Glomerular visceral epithelial cell (primary cell): ENCODE results near the gene TNRC18.

Experiments used
- DNase-seq: peaks from one replicate; pipeline ENCODE4 v3.0.0-alpha.2; 2016; ENCODE audit errors: extremely low spot score

TNRC18 gene

DNA sequence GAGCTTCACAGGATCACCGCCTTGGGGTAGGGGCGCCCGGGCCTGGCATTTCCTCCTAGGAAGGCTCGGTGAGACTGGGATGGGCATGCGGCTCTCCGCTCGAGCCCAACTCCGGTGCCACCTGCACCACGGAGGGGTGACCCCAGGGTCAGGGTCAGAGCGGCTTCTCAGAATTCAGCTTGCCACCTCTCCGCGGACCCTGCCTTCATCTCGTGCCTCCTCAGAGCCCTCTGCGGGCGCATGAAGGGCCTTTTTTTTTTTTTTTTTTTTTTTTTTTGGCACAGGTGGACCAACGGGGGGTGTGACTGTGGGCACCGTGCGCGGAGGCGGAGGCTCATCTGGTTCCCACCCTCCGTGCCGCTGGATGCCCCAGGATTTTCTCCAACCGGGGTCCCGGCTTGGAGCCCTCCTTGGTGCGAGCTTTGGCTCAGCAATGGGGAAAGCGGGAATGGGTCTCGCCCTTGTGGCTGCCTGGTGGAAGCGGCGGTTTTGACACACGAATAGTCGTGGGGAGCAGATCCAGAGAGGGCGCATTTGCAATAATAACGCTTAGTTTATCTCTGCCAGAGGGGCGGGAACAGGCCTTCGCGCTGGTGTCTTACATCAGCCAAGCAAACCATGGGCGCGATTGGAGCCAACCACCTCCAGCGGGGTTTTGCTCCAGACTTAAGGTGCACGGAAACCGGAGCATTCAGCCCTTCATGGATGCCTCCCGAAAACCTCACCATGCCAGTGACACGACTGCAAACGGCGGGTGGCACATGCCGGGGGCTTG is 5.0 kb upstream of the TNRC18 start:
- DNase-seq, result peak; percentile 70

GRCh38 chr7:5426226-5426475 is 2.5 kb upstream of the TNRC18 start:
- DNase-seq, result no peak

- peak; percentile 78 for DNase-seq
Measured at GRCh38 chr7:5425507-5426225, 2.0 kb upstream of the TNRC18 start.

DNA sequence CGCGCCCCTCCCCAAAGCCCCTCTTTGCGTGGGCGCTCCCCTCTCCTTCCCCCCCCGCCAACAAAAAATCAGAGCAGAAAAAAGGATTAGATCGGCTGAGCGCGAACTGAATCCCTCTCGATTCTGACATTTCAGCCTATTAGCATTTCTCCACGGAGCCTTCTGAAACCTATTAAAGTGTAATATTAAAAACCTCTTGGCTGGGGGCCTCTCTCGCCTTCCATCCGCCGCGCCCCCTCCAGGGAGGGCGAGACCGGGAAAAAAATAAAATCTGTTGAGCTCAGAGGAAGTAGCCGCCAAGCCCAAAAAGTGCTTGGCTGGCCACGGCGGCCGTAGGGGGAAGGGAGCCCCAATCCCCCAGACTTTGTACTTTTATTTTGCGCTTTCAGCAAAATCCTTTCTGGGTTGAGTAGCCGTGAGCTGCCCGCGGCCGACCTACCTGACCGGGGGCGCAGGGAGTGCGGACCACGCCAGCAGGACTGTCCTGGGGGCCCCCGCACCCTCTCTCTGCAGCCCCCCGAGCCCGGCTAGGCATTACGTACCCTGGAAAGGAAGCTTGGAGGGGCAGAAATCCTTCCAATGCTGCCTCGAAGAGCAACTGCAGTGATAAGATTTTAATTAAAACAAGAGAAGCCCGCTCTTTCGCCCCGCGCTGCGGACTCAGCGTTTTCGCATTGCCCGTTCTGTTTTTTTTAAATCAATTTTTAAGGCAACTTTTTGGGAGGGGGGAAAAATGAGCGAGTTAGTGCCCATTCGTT is 1.3 kb upstream of the TNRC18 start:
- DNase-seq, result peak; percentile 36

DNA sequence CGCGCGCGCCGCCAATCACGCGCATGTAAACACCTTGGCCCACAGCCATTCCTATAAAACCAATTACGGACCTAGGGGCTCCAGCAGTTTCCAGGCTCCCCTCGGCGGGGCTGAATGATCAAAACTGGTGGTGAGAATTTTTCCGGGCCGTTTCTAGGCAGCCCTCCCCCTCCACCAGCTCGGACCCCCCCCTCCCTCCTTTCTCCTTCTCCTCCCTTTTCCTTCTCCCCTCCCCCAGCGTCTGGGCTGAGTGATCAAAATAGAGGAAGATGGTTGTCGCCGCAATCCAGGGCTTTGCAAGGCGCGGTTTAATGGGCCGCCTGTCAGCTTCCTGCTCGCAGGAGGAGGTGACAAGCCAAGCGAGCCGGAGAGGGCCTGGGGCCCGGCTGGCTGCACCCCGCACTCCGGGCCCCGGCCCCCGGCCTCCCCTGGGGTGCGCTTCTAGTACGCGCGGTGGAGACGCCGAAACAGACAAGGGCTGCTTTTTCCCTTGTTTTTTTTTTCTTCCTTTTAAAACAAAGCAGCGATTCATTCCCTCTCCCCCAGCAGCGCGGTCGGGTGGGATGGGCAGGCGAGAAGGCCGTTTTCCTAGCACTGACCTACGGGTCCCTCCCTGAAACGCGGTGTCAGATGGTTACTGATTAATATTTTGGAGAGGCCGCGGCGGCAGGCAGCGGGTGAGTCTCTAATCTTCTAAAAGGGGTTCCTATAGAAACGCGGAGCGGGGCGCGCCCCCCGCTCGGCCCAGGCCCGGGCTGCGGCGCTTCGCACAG is 528 bp upstream of the TNRC18 start:
- DNase-seq, result peak; percentile 99

- DNase-seq, result peak; percentile 29
Measured at GRCh38 chr7:5422396-5423305, 983 bp downstream of the TNRC18 start.

DNA sequence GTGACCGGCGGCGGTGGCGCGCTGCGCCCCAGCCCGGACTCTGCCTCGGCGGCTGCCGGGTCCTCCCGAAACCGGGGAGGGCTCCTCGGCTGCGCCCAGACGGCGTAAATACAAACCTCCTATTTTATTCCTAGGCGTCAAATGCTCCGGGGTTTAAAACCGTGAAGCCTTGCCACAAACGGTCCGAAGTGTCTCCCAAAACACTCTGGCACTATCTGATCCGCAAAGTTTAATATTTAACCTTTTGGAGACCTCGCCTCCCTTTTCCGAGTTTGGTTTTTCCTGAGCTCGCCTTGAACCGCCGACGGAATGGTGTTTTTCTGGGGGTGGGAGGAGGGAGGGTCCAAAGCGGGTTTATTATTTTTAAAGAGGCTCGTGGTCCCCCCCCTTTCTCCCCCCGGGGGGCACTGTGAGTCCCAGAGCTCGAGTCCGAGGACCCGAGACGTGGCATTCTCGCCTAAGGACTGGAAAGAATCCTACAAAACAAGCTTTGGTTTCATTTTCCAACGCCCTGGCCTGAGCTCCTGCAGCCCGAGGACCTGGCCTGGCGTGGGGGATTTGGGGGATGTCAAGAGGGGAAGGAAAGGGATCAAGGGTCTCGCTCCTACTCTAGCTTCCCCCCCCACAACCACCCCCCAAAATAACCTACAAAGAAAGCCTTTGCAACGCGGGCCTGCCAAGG is 1.8 kb downstream of the TNRC18 start:
- DNase-seq, result peak; percentile 76

GRCh38 chr7:5420881-5421713 is 2.5 kb downstream of the TNRC18 start:
- DNase-seq, result no peak

- DNase-seq, result no peak
Measured at GRCh38 chr7:5420067-5420880, 3.4 kb downstream of the TNRC18 start.

DNA sequence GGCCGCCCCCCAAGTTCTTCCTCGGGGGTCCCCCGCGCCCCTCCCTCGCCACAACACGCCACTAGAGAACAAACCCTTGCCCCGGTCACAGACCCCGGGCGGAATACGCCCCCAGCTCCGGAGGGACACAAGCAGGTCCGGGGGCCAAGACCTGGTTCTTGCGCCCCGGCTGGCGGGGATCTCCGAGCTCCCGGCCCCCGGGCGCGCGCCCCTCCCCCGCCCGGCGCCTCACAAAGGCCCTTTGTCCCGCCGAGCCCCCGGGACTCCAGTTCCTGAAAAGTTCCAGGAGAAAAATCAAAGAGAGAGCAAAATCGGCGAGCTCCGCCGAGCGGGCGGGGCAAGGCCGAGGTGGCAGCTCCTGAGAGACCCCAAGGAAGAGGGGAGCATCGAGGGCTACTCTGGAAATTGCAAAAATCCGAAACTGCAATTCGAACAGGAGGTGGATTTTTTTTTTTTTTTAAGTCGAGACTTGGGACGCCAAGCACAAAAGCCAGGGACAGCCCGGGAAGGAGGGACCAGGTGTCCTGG is 4.0 kb downstream of the TNRC18 start:
- no peak for DNase-seq

- no peak for DNase-seq
Measured at GRCh38 chr7:5418285-5418582, 5.4 kb downstream of the TNRC18 start.

GRCh38 chr7:5417106-5418071 is 6.2 kb downstream of the TNRC18 start:
- no peak for DNase-seq

DNA sequence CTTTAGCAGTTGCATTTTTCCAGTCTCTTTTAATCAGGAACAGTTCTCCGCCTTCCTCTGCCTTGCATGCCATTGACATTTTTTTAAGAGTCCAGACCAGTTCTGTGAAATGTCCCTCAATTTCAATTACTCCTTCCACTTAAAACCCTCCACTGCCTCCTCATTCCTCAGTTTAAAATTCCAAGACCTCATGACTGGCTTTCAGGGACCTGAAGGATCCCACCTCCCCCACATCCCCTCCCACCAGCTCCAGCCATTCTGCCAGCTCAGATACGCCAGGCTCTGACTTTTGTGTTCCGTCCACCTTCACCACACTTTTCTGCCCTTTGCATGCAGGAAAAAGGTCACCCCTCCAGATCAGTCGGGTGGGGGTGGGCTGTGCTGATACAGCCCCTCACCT is 8.7 kb downstream of the TNRC18 start:
- DNase-seq, result no peak

GRCh38 chr7:5413449-5413786 is 10.2 kb downstream of the TNRC18 start:
- no peak for DNase-seq

DNA sequence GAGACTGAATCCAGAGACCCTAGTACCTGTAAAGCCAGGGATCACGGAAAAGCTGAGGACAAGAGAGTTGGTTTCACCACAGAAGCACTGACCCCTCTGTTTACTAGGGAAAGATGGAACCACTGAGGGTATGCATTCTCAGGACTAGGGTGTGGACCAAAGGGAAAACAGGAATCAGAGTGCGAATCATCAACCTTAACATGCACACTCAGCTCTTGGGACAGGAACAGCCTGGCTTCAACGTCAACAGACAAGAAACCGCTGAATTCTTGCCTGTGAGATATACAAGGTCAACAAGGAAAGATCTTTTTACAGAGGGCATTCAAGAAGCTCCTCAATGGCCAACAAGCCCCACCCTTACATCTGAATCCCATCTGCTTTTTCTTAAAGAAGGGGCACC is 14.9 kb downstream of the TNRC18 start:
- no peak for DNase-seq

DNA sequence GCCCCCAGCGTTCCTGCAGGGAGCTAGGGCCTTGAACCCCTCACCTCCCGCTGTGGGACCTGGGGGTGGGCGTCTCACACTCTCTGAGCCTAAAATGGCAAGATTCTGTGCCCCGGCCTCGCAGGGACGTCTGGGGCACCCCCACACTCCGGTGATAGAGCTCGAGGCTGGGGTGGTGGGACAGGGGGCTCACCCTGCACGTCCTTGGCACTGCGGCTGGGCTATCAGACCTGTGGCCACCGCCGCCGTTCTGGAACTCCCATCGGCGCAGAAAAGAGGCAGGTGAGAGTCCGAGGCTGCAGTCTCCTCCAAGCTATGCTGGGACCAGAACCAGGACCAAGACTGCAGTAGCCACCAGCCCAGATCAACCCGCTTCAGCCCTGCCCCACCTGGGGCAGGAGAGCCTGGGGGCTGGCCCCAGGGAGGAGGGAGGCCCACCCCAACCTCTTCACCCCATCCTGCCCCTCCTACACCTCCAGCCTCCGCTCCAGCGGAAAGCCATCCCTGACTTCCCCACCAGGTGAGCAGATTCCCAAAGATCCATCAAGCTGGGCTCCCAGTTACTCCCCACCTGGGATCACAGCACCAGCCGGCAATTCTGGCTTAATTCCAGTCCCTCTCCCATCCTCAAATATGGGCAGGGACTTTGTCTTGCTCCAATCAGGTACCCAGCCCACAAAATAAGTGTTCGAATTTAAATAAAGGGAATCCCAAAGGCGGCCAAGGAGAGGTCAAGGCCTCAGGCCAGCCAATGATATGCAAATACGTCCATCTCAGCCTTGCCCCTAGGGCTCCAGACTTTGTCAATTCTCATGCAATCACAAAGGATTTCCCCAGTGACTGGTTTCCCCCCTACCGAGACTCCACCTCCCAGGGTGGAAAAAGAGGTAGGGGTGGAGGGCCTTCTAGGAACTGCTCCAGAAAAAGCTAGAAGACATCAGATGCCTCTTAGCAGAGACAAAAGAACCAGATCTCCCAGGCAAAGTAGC is 16.4 kb downstream of the TNRC18 start:
- DNase-seq, result no peak
